Central memory CD8-positive, alpha-beta T cell (primary cell): ENCODE measurements around the gene TUBAL3.
"Not testable (repeated sequence)": the region's sequence is repeated elsewhere in the genome, so short reads cannot be mapped to it uniquely, and the experiment has no call there.

Source experiments
- ATAC-seq: fragments of 150-1000 bp; cut with Tn5 transposase; replicated peaks from 2 replicates; pipeline ENCODE4 v1.10.0; 2022; ENCODE audit warnings: mild to moderate bottlenecking, moderate FRiP score, moderate number of reproducible peaks; ENCODE audit not compliant: poor library complexity, severe bottlenecking; ENCODE audit errors: extremely low read depth
- DNase-seq, 2 donors: peaks; one replicate each; pipeline ENCODE4 v3.0.0; 2021; ENCODE audit warnings: low spot score in 2 of 2
- H3K27ac Mint-ChIP-seq: one replicate; pipeline ENCODE4 v1.8.0; 2022; ENCODE audit warnings: low read depth, mild to moderate bottlenecking, moderate library complexity, mixed read lengths
- H3K27me3 Mint-ChIP-seq: one replicate; pipeline ENCODE4 v1.8.0; 2022; ENCODE audit warnings: mixed read lengths
- H3K36me3 Mint-ChIP-seq: one replicate; pipeline ENCODE4 v1.8.0; 2022; ENCODE audit warnings: mild to moderate bottlenecking, moderate library complexity, mixed read lengths; ENCODE audit not compliant: insufficient read depth
- H3K4me1 Mint-ChIP-seq: one replicate; pipeline ENCODE4 v1.8.0; 2022; ENCODE audit warnings: mixed read lengths
- H3K4me3 Mint-ChIP-seq: one replicate; pipeline ENCODE4 v1.8.0; 2022; ENCODE audit warnings: mild to moderate bottlenecking, moderate library complexity, mixed read lengths
- H3K9me3 Mint-ChIP-seq: one replicate; pipeline ENCODE4 v1.8.0; 2022; ENCODE audit warnings: mixed read lengths

TUBAL3 gene

DNA sequence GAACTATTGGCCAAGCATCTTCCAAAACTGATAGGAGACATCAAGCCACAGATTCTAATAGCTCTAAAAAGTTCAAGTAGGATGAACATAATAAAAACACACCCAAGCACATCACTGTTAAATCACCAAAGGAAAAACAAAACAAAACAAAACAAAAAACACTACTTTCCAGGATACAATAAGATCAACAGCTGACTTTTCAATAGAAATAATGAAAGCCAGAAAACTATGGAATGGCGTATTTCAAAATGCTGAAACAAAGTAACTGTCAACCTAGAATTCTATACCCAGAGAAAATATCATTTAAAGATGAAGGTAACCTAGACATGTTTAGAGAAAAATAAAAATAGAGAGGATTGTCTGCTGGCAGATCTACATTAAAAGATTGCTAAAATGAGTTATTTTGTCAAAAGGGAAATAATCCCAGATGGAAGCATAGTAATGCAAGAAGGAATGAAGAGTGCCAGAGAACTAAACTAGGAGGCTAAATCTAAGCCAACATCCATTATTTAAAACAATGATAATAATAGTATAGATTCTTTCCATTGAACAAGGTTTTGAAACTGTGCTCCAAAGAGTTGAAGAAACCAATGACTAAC is 13.9 kb downstream of the TUBAL3 start:
- Mint-ChIP-seq H3K4me3 (no peak overlapping the region), H3K27me3 (peaks cover 53% of the 10 kb centered on the region), H3K9me3 (peaks cover 18% of the 10 kb centered on the region), H3K27ac (no peak overlapping the region), H3K36me3 (no peaks in the 10 kb centered on the region), H3K4me1 (no peaks in the 10 kb centered on the region)
- no peak for DNase-seq
- ATAC-seq, result no peak

DNA sequence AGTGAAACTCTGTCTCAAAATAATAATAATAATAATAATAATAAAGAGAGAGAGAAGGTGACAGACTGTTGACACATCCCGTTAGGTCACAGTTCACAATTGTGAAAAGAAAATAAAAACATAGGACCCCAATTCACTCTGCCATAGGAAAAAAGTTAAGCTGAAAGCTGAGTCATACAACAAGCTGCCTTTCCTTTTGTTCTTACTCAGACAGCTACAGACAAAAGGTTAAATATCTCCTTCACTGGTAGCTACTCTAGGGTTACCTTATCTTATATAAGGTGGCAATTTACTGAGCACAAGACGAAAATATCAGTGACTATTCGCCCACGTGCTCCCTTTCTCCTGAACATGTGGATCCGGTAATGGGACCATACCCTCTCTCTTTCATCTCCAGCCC is 17.5 kb downstream of the TUBAL3 start:
- DNase-seq (no peak), ATAC-seq (no peak)
- Mint-ChIP-seq H3K4me3 (no peak overlapping the region), H3K27me3 (peaks cover 29% of the 10 kb centered on the region), H3K4me1 (no peaks in the 10 kb centered on the region), H3K27ac (no peak overlapping the region), H3K36me3 (no peaks in the 10 kb centered on the region), H3K9me3 (peaks cover 18% of the 10 kb centered on the region)

DNA sequence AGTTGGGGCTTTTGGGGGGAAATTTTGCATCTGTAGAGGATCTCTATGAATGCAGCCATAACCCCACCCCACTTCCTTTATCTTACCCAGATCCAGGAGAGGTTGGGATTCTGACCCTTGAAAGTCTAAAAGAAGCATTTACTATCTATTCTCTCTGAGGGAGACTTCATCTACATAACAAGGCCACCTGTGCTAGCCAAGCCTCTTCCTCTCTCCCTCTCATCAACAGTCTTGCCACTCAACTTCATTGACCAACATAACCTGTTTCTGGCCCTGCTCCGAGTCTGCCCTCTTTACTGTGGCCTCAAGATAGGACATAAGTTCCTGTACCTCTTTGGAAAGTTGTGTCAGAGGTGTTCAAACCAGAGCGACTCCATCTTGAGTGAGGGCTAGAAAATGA is 19.4 kb downstream of the TUBAL3 start:
- no peak for DNase-seq
- Mint-ChIP-seq H3K27ac (no peak overlapping the region), H3K4me3 (no peak overlapping the region), H3K4me1 (no peaks in the 10 kb centered on the region), H3K36me3 (no peaks in the 10 kb centered on the region), H3K9me3 (peaks cover 12% of the 10 kb centered on the region), H3K27me3 (peaks cover 22% of the 10 kb centered on the region)
- no peak for ATAC-seq

DNA sequence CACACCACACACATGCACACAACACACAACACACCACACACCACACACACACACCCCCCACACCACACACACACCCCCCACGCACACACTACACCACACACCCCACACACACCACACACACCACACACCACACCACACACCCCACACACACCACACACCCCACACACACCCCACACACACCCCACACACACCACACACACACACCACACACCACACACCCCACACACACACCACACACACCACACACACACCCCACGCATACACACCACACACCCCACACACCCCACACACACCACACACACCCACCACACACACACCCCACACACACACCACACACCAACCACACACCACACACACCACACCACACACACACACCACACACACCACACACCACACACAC is 23.4 kb downstream of the TUBAL3 start:
- DNase-seq (no peak), ATAC-seq (no peak)
- Mint-ChIP-seq H3K4me1 (no peaks in the 10 kb centered on the region), H3K9me3 (no peaks in the 10 kb centered on the region), H3K27me3 (peaks cover 10% of the 10 kb centered on the region), H3K36me3 (no peaks in the 10 kb centered on the region), H3K4me3 (no peak overlapping the region), H3K27ac (no peak overlapping the region)

DNA sequence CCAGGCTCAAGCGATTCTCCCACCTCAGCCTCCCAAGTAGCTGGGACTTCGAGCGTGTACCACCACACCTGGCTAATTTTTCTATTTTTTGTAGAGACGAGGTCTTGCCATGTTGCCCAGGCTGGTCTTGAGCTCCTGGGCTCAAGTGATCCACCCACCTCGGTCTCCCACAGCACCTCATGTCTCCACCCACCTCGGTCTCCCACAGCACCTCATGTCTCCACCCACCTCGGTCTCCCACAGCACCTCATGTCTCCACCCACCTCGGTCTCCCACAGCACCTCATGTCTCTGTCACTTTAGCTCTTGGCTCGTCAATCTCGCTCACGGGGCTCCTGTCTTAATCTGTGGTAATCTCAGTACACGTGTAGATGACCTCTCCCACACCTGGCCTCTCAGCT is 24.2 kb downstream of the TUBAL3 start:
- not testable (repeated sequence) for H3K4me3 Mint-ChIP-seq

DNA sequence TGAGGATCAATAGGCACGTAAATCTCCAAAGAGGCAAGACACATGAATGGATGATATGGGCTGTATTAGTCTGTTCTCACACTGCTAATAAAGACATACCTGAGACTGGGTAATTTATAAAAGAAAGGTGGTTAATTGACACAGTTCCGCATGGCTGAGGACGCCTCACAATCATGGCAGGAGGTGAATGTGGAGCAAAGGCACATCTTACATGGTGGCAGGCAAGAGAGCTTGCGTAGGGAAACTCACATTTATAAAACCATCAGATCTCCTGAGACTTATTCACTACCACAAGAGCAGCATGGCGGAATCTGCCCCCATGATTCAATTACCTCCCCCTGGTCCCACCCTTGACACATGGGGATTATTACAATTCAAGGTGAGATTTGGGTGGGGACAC is 25.4 kb downstream of the TUBAL3 start:
- not testable (repeated sequence) for H3K9me3 Mint-ChIP-seq, H3K27me3 Mint-ChIP-seq, ATAC-seq, H3K36me3 Mint-ChIP-seq, H3K4me3 Mint-ChIP-seq, H3K4me1 Mint-ChIP-seq, H3K27ac Mint-ChIP-seq, DNase-seq

More for the DNA sequence above, 24.2 kb downstream of the TUBAL3 start:
- not testable (repeated sequence) for ATAC-seq, H3K36me3 Mint-ChIP-seq, H3K4me1 Mint-ChIP-seq, H3K27me3 Mint-ChIP-seq, H3K27ac Mint-ChIP-seq, H3K9me3 Mint-ChIP-seq, DNase-seq

DNA sequence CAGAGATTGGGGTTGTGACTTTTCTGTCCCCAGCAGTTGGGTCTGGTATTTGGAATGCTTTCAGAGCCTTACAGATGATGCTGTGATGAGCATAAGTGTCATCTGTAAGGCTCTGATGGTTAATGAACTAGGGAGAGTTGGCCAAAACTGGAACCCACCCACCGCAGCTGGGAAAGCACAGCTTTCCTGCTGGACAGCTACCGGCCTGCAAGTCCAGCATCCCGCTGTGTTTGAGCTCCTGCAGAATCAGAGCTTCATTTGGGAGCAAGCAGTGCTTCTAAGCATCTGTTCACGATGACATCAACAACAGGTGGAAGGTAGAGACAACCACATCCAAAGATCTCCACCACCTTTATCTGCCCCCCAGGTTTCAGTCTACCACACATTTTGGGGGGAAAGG is 28.2 kb downstream of the TUBAL3 start:
- no peaks in the 10 kb centered on the region for H3K4me1 Mint-ChIP-seq
- no peak overlapping the region for H3K27ac Mint-ChIP-seq
- no peak for DNase-seq
- H3K9me3 Mint-ChIP-seq, result no peaks in the 10 kb centered on the region
- H3K36me3 Mint-ChIP-seq, result no peaks in the 10 kb centered on the region
- H3K4me3 Mint-ChIP-seq, result no peak overlapping the region
- peaks cover 14% of the 10 kb centered on the region for H3K27me3 Mint-ChIP-seq
- no peak for ATAC-seq

DNA sequence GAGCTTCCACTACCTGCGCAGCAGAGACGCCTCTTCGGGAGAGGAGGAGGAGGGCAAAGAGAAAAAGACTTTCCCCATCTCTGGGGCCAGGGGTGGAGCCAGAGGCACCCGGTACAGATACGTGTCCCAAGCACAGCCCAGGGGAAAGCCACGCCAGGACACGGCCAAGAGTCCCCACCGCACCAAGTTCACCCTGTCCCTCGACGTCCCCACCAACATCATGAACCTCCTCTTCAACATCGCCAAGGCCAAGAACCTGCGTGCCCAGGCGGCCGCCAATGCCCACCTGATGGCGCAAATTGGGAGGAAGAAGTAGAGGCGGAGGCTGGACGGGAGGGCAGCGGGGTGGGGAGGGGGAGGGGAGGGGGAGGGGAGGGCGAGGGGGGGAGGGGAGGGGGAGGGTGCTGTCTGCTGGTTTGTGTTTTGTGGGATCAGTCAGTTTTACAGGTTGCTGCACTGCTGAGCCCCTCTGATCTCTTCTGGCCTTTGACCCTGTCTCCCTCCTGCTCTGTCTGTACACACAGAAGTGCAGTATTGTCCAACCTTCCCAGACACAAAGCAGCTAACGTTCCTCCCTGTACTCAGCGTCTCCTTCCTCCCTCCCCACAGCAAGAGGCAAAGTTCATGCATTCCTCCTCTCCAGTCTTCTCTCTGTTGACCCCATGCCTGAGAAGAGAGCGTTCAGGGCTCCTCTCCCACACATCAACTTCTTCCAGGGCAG is 30.6 kb downstream of the TUBAL3 start:
- Mint-ChIP-seq H3K36me3 (no peaks in the 10 kb centered on the region), H3K27me3 (peaks cover 14% of the 10 kb centered on the region), H3K27ac (no peak overlapping the region), H3K9me3 (peaks cover 8% of the 10 kb centered on the region), H3K4me3 (no peak overlapping the region), H3K4me1 (no peaks in the 10 kb centered on the region)
- no peak for ATAC-seq
- DNase-seq, result no peak

DNA sequence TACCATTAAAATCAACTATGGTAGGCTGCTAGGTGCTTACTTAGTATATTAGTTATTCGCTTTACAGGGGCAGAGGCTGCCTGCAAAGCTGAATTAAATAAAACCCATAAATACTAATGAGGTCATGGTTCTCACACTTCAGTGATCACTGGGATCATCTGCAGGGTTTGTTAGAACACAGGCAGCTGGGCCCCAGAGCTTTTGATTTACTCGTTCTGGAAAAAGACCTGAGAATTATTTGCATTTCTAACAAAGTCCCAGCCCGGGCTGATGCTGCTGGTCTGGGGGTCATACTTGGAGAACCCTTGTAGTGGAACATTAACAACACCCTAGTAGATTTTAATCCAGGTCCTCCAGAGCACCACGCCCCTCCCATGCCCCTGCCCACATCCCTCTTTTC is 31.3 kb downstream of the TUBAL3 start:
- Mint-ChIP-seq H3K9me3 (peaks cover 8% of the 10 kb centered on the region), H3K36me3 (no peaks in the 10 kb centered on the region), H3K27me3 (peaks cover 14% of the 10 kb centered on the region), H3K4me3 (no peak overlapping the region), H3K27ac (no peak overlapping the region), H3K4me1 (no peaks in the 10 kb centered on the region)
- DNase-seq (no peak), ATAC-seq (no peak)

DNA sequence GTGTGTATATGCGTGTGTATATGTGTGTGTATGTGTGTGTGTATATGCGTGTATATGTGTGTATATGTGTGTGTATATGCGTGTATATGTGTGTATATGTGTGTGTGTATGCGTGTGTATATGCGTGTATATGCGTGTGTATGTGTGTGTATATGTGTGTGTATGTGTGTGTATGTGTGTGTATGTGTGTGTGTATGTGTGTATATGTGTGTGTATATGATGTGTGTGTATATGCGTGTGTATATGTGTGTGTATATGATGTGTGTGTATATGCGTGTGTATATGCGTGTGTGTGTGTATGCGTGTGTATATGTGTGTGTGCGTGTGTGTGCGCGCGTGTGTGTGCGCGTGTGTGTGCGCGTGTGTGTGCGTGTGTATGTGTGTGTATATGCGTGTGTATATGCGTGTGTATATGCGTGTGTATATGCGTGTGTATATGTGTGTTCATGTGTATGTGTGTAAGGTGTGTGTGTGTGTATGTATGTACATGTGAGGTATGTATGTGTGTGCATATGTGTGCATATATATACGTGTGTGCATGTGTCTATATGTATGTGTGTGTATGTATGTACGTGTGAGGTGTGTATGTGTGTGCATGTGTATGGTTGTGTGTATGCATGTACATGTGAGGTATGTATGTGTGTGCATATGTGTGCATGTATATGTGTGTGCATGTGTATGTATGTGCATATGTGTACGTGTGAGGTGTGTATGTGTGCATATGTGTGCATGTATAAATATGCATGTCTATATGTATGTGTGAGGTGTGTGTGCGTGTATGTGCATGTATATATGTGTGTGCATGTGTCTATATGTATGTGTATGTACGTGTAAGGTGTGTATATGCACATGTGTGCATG is 33.9 kb downstream of the TUBAL3 start:
- H3K9me3 Mint-ChIP-seq, result peaks cover 8% of the 10 kb centered on the region
- H3K27ac Mint-ChIP-seq, result no peak overlapping the region
- DNase-seq, result no peak
- no peak for ATAC-seq
- H3K36me3 Mint-ChIP-seq, result no peaks in the 10 kb centered on the region
- peaks cover 14% of the 10 kb centered on the region for H3K27me3 Mint-ChIP-seq
- H3K4me3 Mint-ChIP-seq, result no peak overlapping the region
- no peaks in the 10 kb centered on the region for H3K4me1 Mint-ChIP-seq

DNA sequence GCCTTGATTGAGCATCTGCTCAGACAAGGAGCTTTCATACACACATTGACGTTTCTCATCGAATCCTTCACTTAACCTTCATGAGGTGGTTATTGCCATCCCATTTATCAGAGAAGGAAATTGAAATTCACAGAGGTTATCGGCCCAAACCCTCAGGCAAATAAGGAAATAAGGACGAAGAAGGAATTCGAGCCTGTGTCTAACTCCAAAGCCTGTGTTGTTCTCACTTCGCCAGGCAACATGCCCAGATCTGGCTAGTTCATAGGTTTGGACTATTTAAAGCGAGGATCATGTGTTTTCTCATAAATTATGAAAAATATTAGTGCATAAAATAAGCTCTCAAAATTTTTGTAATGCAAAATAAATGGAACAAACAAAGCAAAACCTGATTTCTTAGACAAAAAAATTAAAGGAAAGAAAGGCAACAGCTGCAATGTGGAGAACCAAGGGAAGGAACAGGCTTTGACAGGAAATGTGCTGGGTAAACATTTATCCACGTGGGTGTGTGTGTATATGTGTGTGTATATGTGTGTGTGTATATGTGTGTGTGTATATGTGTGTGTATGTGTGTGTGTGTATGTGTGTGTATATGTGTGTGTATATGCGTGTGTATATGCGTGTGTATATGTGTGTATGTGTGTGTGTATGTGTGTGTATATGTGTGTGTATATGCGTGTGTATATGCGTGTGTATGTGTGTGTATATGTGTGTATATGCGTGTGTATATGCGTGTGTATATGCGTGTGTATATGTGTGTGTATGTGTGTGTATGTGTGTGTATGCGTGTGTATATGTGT is 35.1 kb downstream of the TUBAL3 start:
- no peaks in the 10 kb centered on the region for H3K4me1 Mint-ChIP-seq
- ATAC-seq (no peak), DNase-seq (no peak)
- H3K27me3 Mint-ChIP-seq, result peaks cover 10% of the 10 kb centered on the region
- no peak overlapping the region for H3K27ac Mint-ChIP-seq
- H3K36me3 Mint-ChIP-seq, result no peaks in the 10 kb centered on the region
- no peak overlapping the region for H3K4me3 Mint-ChIP-seq
- H3K9me3 Mint-ChIP-seq, result peaks cover 8% of the 10 kb centered on the region

DNA sequence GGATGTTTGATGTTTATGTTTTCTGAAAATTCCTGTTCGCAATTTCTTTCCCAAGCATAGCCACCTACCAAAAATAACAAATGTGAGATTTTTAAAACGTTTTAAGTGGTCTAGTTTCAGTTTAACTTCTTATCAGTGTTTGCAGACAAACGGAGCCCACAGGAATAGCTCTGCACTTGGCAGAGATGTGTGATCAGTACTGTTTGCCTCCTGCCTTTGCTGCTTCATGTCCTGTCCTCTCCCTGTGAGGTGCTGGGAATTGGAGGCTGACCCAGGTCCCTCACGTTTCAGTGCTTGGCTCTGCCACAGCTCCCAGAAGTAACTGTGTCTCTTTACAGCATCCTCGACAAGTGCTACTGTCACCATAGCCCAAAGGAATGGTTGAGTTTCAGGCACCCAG is 38.7 kb downstream of the TUBAL3 start:
- H3K4me3 Mint-ChIP-seq, result no peak overlapping the region
- H3K36me3 Mint-ChIP-seq, result no peaks in the 10 kb centered on the region
- H3K9me3 Mint-ChIP-seq, result peaks cover 8% of the 10 kb centered on the region
- DNase-seq (no peak), ATAC-seq (no peak)
- H3K27me3 Mint-ChIP-seq, result peaks cover 19% of the 10 kb centered on the region
- H3K27ac Mint-ChIP-seq, result no peak overlapping the region
- H3K4me1 Mint-ChIP-seq, result no peaks in the 10 kb centered on the region
